HG03280 (cell line): Measurements from ENCODE around the gene LOXL3.
"Not testable (repeated sequence)": the region's sequence is repeated elsewhere in the genome, so short reads cannot be mapped to it uniquely, and the experiment has no call there.

Source experiments
- ATAC-seq: cut with Tn5 transposase; IDR thresholded peaks from one replicate; pipeline ENCODE4 v1.9.1; 2021; ENCODE audit warnings: mild to moderate bottlenecking, moderate library complexity; ENCODE audit not compliant: unreplicated experiment

Gene LOXL3

GRCh38 chr2:74573747-74574562 lies 20.2 kb upstream of the LOXL3 start:
- no peak for ATAC-seq

GRCh38 chr2:74572178-74572925 lies 18.6 kb upstream of the LOXL3 start:
- ATAC-seq = no peak

GRCh38 chr2:74571058-74571457 lies 17.3 kb upstream of the LOXL3 start:
- peak; percentile 69 for ATAC-seq

- no peak for ATAC-seq
Measured at GRCh38 chr2:74569686-74570085, 15.9 kb upstream of the LOXL3 start.

GRCh38 chr2:74567881-74568280 lies 14.1 kb upstream of the LOXL3 start:
- ATAC-seq = no peak

- no peak for ATAC-seq
Measured at GRCh38 chr2:74566754-74567085, 13.0 kb upstream of the LOXL3 start.

GRCh38 chr2:74566076-74566753 lies 12.5 kb upstream of the LOXL3 start:
- no peak for ATAC-seq

- ATAC-seq = no peak
Measured at GRCh38 chr2:74564222-74564621, 10.5 kb upstream of the LOXL3 start.

GRCh38 chr2:74562126-74562775 lies 8.5 kb upstream of the LOXL3 start:
- ATAC-seq = no peak

GRCh38 chr2:74561022-74561421 lies 7.3 kb upstream of the LOXL3 start:
- not testable (repeated sequence) for ATAC-seq

GRCh38 chr2:74560591-74560990 lies 6.8 kb upstream of the LOXL3 start:
- no peak for ATAC-seq

GRCh38 chr2:74559912-74560311 lies 6.2 kb upstream of the LOXL3 start:
- ATAC-seq = no peak

GRCh38 chr2:74558284-74559230 lies 4.8 kb upstream of the LOXL3 start:
- no peak for ATAC-seq

GRCh38 chr2:74556831-74557370 lies 3.2 kb upstream of the LOXL3 start:
- ATAC-seq = no peak

GRCh38 chr2:74556159-74556558 lies 2.4 kb upstream of the LOXL3 start:
- no peak for ATAC-seq

- no peak for ATAC-seq
Measured at GRCh38 chr2:74555610-74556103, 1.9 kb upstream of the LOXL3 start.

- peak; percentile 43 for ATAC-seq
Measured at GRCh38 chr2:74554820-74555531, 1.2 kb upstream of the LOXL3 start.

GRCh38 chr2:74552914-74553811 lies 579 bp downstream of the LOXL3 start:
- no peak for ATAC-seq
